ENCODE measurements around the gene LMNTD2.

LMNTD2 gene

GRCh38 chr11:553083-553987 lies 7.2 kb downstream of the LMNTD2 start:
- no peak for DNase-seq

- DNase-seq: no peak
These were observed 8.9 kb downstream of the LMNTD2 start for GRCh38 chr11:551596-551995.

GRCh38 chr11:551131-551530 lies 9.4 kb downstream of the LMNTD2 start:
- DNase-seq: no peak

GRCh38 chr11:550746-551085 lies 9.8 kb downstream of the LMNTD2 start:
- no peak for DNase-seq

- no peak for DNase-seq
These were observed 10.4 kb downstream of the LMNTD2 start for GRCh38 chr11:550021-550745.

- DNase-seq: no peak
These were observed 11.6 kb downstream of the LMNTD2 start for GRCh38 chr11:548700-549603.

- no peak for DNase-seq
These were observed 15.4 kb downstream of the LMNTD2 start for GRCh38 chr11:545171-545570.

- DNase-seq: no peak
These were observed 15.7 kb downstream of the LMNTD2 start for GRCh38 chr11:544817-545166.

GRCh38 chr11:541433-541885 lies 19.1 kb downstream of the LMNTD2 start:
- no peak for DNase-seq

- no peak for DNase-seq
These were observed 19.7 kb downstream of the LMNTD2 start for GRCh38 chr11:540583-541432.

GRCh38 chr11:539971-540481 lies 20.5 kb downstream of the LMNTD2 start:
- no peak for DNase-seq

GRCh38 chr11:538431-539051 lies 22.0 kb downstream of the LMNTD2 start:
- DNase-seq: no peak

- no peak for DNase-seq
These were observed 22.7 kb downstream of the LMNTD2 start for GRCh38 chr11:537622-538430.

GRCh38 chr11:536841-537621 lies 23.5 kb downstream of the LMNTD2 start, which contains the start of gene LRRC56:
Gene LRRC56 (plus strand): TSS chr11:537527. CDS start chr11:540685, 3,158 bp downstream.
- DNase-seq: peak; percentile 13

GRCh38 chr11:535519-536454 lies 24.8 kb downstream of the LMNTD2 start, which contains the start of gene HRAS:
Gene HRAS (minus strand): TSS chr11:535576.
- DNase-seq: peak; percentile 40

- DNase-seq: no peak
These were observed 25.4 kb downstream of the LMNTD2 start for GRCh38 chr11:535210-535518.

- DNase-seq: peak; percentile 11
These were observed 25.9 kb downstream of the LMNTD2 start for GRCh38 chr11:534396-535209.

Measured in DMS79 (cell line).